PC-3 (cell line): ENCODE measurements around the gene TRAF1. TPM values are rescaled to one million over a fixed set of nuclear protein-coding genes. Genes with fewer than 3 reads are reported as not detected.

ENCODE experiments used
- ATAC-seq: fragments of 200-7000 bp; cut with Tn5 transposase; 2 replicates; pipeline ENCODE4 v1.9.1; 2020; ENCODE audit warnings: mild to moderate bottlenecking, moderate library complexity
- BruUV-seq: library from RNA; stranded (reverse); fragments of 400-500 nt; replicated peaks from 2 replicates; lab custom pipeline; 2021; lab: Mats Ljungman, UMichigan
- CTCF ChIA-PET: fragments of 300-600 bp; sonication (Branson Sonifier 250); formaldehyde crosslinking; loops from one replicate; lab custom pipeline; 2022; ENCODE audit warnings: antibody characterized with exemption; lab: Charles Lee
- POLR2A ChIA-PET: fragments of 300-600 bp; sonication (Branson Sonifier 250); formaldehyde crosslinking; loops from one replicate; lab custom pipeline; 2022; ENCODE audit warnings: antibody characterized with exemption; ENCODE audit not compliant: unreplicated experiment; lab: Charles Lee
- DNase-seq: peaks from one replicate; pipeline ENCODE4 v3.0.0-alpha.2; 2015
- H2AFZ ChIP-seq: fragments of 300-600 bp; sonication (generic); 2 replicates; pipeline ENCODE4 v1.6.0; 2016; ENCODE audit warnings: antibody characterized with exemption, low read length
- H3F3A ChIP-seq: fragments of 300-600 bp; sonication (generic); one replicate; pipeline ENCODE4 v1.6.0; 2017; ENCODE audit warnings: antibody characterized with exemption, low read length, control low read depth, mild to moderate bottlenecking; ENCODE audit not compliant: unreplicated experiment
- H3K27ac ChIP-seq: fragments of 300-600 bp; sonication (generic); 2 replicates; pipeline ENCODE4 v1.5.1; 2016; ENCODE audit warnings: mild to moderate bottlenecking, low read length
- H3K27me3 ChIP-seq: fragments of 300-600 bp; sonication (generic); 2 replicates; pipeline ENCODE4 v1.6.1; 2016; ENCODE audit warnings: low read length, mixed read lengths
- H3K36me3 ChIP-seq: fragments of 300-600 bp; sonication (generic); 2 replicates; pipeline ENCODE4 v1.6.1; 2016; ENCODE audit warnings: low read depth, mixed run types, low read length, mixed read lengths
- H3K4me1 ChIP-seq: fragments of 300-600 bp; sonication (generic); 2 replicates; pipeline ENCODE4 v1.5.1; 2016; ENCODE audit warnings: low read length; ENCODE audit not compliant: insufficient read depth
- H3K4me2 ChIP-seq: fragments of 300-600 bp; sonication (generic); 2 replicates; pipeline ENCODE4 v1.6.0; 2016; ENCODE audit warnings: low read length
- H3K4me3 ChIP-seq: fragments of 300-600 bp; sonication (generic); 2 replicates; pipeline ENCODE4 v1.5.1; 2016; ENCODE audit warnings: mild to moderate bottlenecking, low read length, mixed read lengths
- H3K79me2 ChIP-seq: fragments of 300-600 bp; sonication (generic); 2 replicates; pipeline ENCODE4 v1.6.1; 2017; ENCODE audit warnings: low read length, mixed read lengths
- H3K9ac ChIP-seq: fragments of 300-600 bp; sonication (generic); 2 replicates; pipeline ENCODE4 v1.6.0; 2016; ENCODE audit warnings: mild to moderate bottlenecking, low read length
- H3K9me2 ChIP-seq: fragments of 300-600 bp; sonication (generic); replicated peaks from 2 replicates; pipeline ENCODE4 v1.6.1; 2016; ENCODE audit warnings: mixed run types, low read length, mixed read lengths
- H3K9me3 ChIP-seq: fragments of 300-600 bp; sonication (generic); 2 replicates; pipeline ENCODE4 v1.6.1; 2016; ENCODE audit warnings: low read length, mixed read lengths
- H4K20me1 ChIP-seq: fragments of 300-600 bp; sonication (generic); 2 replicates; pipeline ENCODE4 v1.6.1; 2016; ENCODE audit warnings: low read length, mixed read lengths
- CTCF ChIP-seq: fragments of 300-600 bp; sonication (generic); conservative IDR thresholded peaks from 2 replicates; pipeline ENCODE4 v1.5.1; 2017; ENCODE audit warnings: antibody characterized with exemption, low read depth, mild to moderate bottlenecking, low read length
- EZH2 ChIP-seq: fragments of 300-600 bp; sonication (generic); IDR thresholded peaks from one replicate; pipeline ENCODE4 v1.6.1; 2017; ENCODE audit warnings: antibody characterized with exemption, mild to moderate bottlenecking, low read length; ENCODE audit not compliant: unreplicated experiment
- EZH2phosphoT487 ChIP-seq: fragments of 300-600 bp; sonication (generic); IDR thresholded peaks from 2 replicates; pipeline ENCODE4 v1.6.1; 2018; ENCODE audit warnings: mild to moderate bottlenecking, antibody characterized with exemption, low read length, borderline replicate concordance
- intact Hi-C: fragments of 100-400 bp; cut with micrococcal nuclease; formaldehyde crosslinking; loops from 2 replicates; pipeline ENCODE4 v1.9.0; 2023
- total RNA-seq: library from RNA; depleted of rRNA; stranded (reverse); fragments of >200 nt; gene quantifications from 2 replicates; pipeline ENCODE4 v1.2.3, GENCODE V29; 2014

TRAF1 gene
- total RNA-seq, 1 experiment from 2014 or later, result 0.15 TPM

DNA sequence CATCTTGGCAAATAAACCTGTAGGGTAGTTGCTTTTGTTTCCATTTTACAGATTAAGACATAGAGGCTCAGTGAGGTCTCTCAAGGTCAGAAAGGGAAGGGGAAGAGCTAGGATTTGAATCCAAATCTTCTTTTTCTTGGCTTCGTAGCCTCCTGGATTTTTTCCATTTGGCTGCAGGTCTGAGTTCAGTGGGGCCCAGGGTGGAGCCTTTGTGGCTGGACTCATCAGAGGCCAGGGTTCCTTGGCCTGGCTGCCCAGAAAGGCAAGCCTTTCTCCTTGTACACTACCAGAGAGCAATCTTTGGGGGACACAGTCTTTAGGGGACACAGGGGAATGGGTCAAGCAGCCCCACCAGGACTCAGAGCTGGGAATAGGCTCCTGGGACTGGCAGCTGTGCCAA is 10.5 kb upstream of the TRAF1 start:
- Histone ChIP-seq H3F3A (peaks cover 4% of the 10 kb centered on the region), H3K4me1 (peaks cover 49% of the 10 kb centered on the region), H3K79me2 (no peaks in the 10 kb centered on the region), H3K4me2 (no peak overlapping the region), H3K9me3 (no peaks in the 10 kb centered on the region), H3K36me3 (no peaks in the 10 kb centered on the region; the same call in 1 of the 2 replicates), H3K9ac (no peak overlapping the region), H3K4me3 (no peak overlapping the region), H3K27me3 (no peaks in the 10 kb centered on the region), H4K20me1 (no peaks in the 10 kb centered on the region), H3K9me2 (no peaks in the 10 kb centered on the region), H3K27ac (no peak overlapping the region), H2AFZ (no peak overlapping the region)
- POLR2A ChIA-PET, result interaction anchor here (0.6 kb wide), 1 partner anchor 27 kb away, joined by 3 read pairs; no protein-coding TSS in a partner anchor
- ATAC-seq (no peak), DNase-seq (no peak)
- CTCF ChIA-PET, result no interaction called here
- intact Hi-C loops, result loop anchor here (2.0 to 10.0 kb wide), 3 partner anchors 60 to 322 kb away; partner anchors contain the start of gene PHF19
- BruUV-seq, result no TSS peak
- TF ChIP-seq EZH2phosphoT487, result no peak
- no peak for TF ChIP-seq CTCF
- no peak for TF ChIP-seq EZH2

GRCh38 chr9:120936764-120937122 is 10.1 kb upstream of the TRAF1 start:
- CTCF ChIA-PET, result no interaction called here
- DNase-seq (no peak), ATAC-seq (no peak)
- H3K27me3 ChIP-seq, result no peaks in the 10 kb centered on the region
- no peak overlapping the region for H3K4me2 ChIP-seq
- H3K79me2 ChIP-seq, result no peaks in the 10 kb centered on the region
- no peaks in the 10 kb centered on the region for H3K9me3 ChIP-seq
- H3K36me3 ChIP-seq, result no peaks in the 10 kb centered on the region; the same call in 1 of the 2 replicates
- no peak overlapping the region for H3K27ac ChIP-seq
- H3K9me2 ChIP-seq, result no peaks in the 10 kb centered on the region
- H4K20me1 ChIP-seq, result no peaks in the 10 kb centered on the region
- H3K4me1 ChIP-seq, result peaks cover 48% of the 10 kb centered on the region
- POLR2A ChIA-PET, result interaction anchor here (0.6 kb wide), 1 partner anchor 27 kb away, joined by 3 read pairs; no protein-coding TSS in a partner anchor
- no TSS peak for BruUV-seq
- H2AFZ ChIP-seq, result no peak overlapping the region
- intact Hi-C loops, result loop anchor here (2.0 to 10.0 kb wide), 3 partner anchors 60 to 322 kb away; partner anchors contain the start of gene PHF19
- no peak overlapping the region for H3K9ac ChIP-seq
- peaks cover under 1% of the 10 kb centered on the region for H3F3A ChIP-seq
- no peak overlapping the region for H3K4me3 ChIP-seq
- TF ChIP-seq CTCF, result no peak
- no peak for TF ChIP-seq EZH2phosphoT487
- no peak for TF ChIP-seq EZH2
